OCI-LY3 (cell line): Measurements from ENCODE around the gene MFSD12.

Experiments used
- H2AFZ ChIP-seq: fragments of 200-600, 300-600 bp; shearing (Covaris generic); 2 replicates; pipeline ENCODE4 v1.6.0; 2014; ENCODE audit warnings: antibody characterized with exemption, low read depth, low read length
- H3K27ac ChIP-seq: fragments of 200-600, 300-600 bp; sonication (generic); 2 replicates; pipeline ENCODE4 v1.5.1; 2014; ENCODE audit warnings: mild to moderate bottlenecking, low read length, moderate library complexity, mixed read lengths
- H3K27me3 ChIP-seq: fragments of 200-600, 300-600 bp; sonication (generic); 2 replicates; pipeline ENCODE4 v1.6.1; 2014; ENCODE audit warnings: low read depth, low read length, mixed read lengths
- H3K36me3 ChIP-seq: fragments of 200-600, 300-600 bp; sonication (generic); replicated peaks from 2 replicates; pipeline ENCODE3; 2014; ENCODE audit warnings: low read depth, low read length, mixed read lengths
- H3K4me1 ChIP-seq: fragments of 300-600, 200-600 bp; sonication (generic); 2 replicates; pipeline ENCODE4 v1.6.1; 2014; ENCODE audit warnings: low read length, mixed read lengths
- H3K4me2 ChIP-seq: fragments of 200-600, 300-600 bp; sonication (generic); 2 replicates; pipeline ENCODE4 v1.6.1; 2014; ENCODE audit warnings: low read length, mixed read lengths
- H3K4me3 ChIP-seq: fragments of 300-600, 200-600 bp; sonication (generic); 2 replicates; pipeline ENCODE4 v1.5.1; 2014; ENCODE audit warnings: antibody characterized with exemption, mild to moderate bottlenecking, low read length, moderate library complexity
- H3K79me2 ChIP-seq: fragments of 300-600, 200-600 bp; shearing (Covaris generic); 2 replicates; pipeline ENCODE4 v1.6.1; 2014; ENCODE audit warnings: mild to moderate bottlenecking, low read length, mixed read lengths
- H3K9ac ChIP-seq: fragments of 300-600, 200-600 bp; shearing (Covaris generic); 2 replicates; pipeline ENCODE4 v1.6.0; 2014; ENCODE audit warnings: mild to moderate bottlenecking, low read length, moderate library complexity
- H3K9me3 ChIP-seq: fragments of 200-600, 300-600 bp; shearing (Covaris generic); 2 replicates; pipeline ENCODE4 v1.6.1; 2014; ENCODE audit warnings: low read length, mixed read lengths; ENCODE audit not compliant: insufficient read depth
- H4K20me1 ChIP-seq: fragments of 200-600, 300-600 bp; sonication (generic); 2 replicates; pipeline ENCODE4 v1.6.1; 2016; ENCODE audit warnings: low read length, mixed read lengths; ENCODE audit not compliant: insufficient read depth
- CTCF ChIP-seq: fragments of 200-600, 300-600 bp; sonication (generic); IDR thresholded peaks from 2 replicates; pipeline ENCODE4 v1.5.1; 2014; ENCODE audit warnings: antibody characterized with exemption, low read length, low read depth
- EZH2phosphoT487 ChIP-seq: fragments of 200-600 bp; shearing (Covaris generic); IDR thresholded peaks from 2 replicates; pipeline ENCODE4 v1.6.1; 2018; ENCODE audit warnings: antibody characterized with exemption, mixed run types, low read depth

MFSD12 gene

DNA sequence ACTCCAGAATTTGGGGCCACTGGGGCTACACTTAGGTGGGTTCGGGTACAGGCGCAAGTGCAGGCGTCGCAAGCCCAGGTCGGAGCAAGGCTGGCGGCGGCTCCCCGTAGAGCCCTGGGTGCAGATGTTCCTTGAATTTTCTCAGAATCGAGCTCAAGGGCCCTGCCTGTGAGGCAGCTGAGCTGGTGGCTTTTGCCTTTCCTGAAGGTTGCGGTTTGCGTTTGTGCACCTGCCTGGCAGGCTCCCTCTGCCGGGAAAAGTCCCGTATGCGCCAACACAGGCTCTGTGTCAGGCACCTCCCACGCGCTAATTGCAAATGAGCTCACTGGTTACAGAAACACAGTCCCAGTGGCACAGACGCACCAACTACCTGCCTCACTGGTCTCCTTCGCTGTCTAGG is 62.8 kb downstream of the MFSD12 start:
- Histone ChIP-seq H3K9me3 (no peaks in the 10 kb centered on the region), H3K9ac (no peak overlapping the region), H3K36me3 (peaks cover 33% of the 10 kb centered on the region), H3K4me2 (no peak overlapping the region), H3K4me1 (peaks cover 4% of the 10 kb centered on the region; the same call in 1 of the 2 replicates), H3K27ac (no peak overlapping the region), H4K20me1 (no peaks in the 10 kb centered on the region; the same call in 1 of the 2 replicates), H3K27me3 (no peaks in the 10 kb centered on the region), H2AFZ (no peak overlapping the region), H3K79me2 (peaks cover 30% of the 10 kb centered on the region), H3K4me3 (no peak overlapping the region)
- no peak for TF ChIP-seq CTCF
- no peak for TF ChIP-seq EZH2phosphoT487
